ENCODE results near the gene EPHA5. TPM values are rescaled to one million over a fixed set of nuclear protein-coding genes. Genes with fewer than 3 reads are reported as not detected.

EPHA5 gene
- total RNA-seq, 1 donor from 2014 or later = 1.2 TPM

GRCh38 chr4:65508168-65508567, 162.1 kb downstream of the EPHA5 start:
- H3K27ac ChIP-seq (ENCODE audit: low read depth, low read length) = peak overlapping the region; percentile 70
- TF ChIP-seq EZH2 (IDR thresholded peaks at IDR 0.05; ENCODE audit: insufficient read depth, low read length) (no peak), CTCF (IDR thresholded peaks at IDR 0.05; ENCODE audit: insufficient read depth, low read depth, low read length) (no peak)
- no peak overlapping the region for H3K4me3 ChIP-seq (ENCODE audit: insufficient read depth, low read depth, low read length)
- H4K20me1 ChIP-seq (ENCODE audit: insufficient read depth, low read length) = no peaks in the 10 kb centered on the region
- H2AFZ ChIP-seq (ENCODE audit: low read depth, low read length) = no peak overlapping the region
- DNase-seq (ENCODE audit: low read depth) (peak; percentile 95), FAIRE-seq (peak; percentile 88)
- Mint-ChIP-seq H3K27ac (ENCODE audit: unreplicated experiment) (peak overlapping the region; percentile 20), H3K9me3 (ENCODE audit: unreplicated experiment) (peaks cover 4% of the 10 kb centered on the region), H3K36me3 (ENCODE audit: low read depth, unreplicated experiment) (no peaks in the 10 kb centered on the region), H3K27me3 (ENCODE audit: low read depth, unreplicated experiment) (no peaks in the 10 kb centered on the region), H3K4me1 (ENCODE audit: low read depth, unreplicated experiment) (peaks cover 18% of the 10 kb centered on the region), H3K4me3 (ENCODE audit: unreplicated experiment) (no peak overlapping the region)
- H3K36me3 ChIP-seq (ENCODE audit: insufficient read depth, low read length) = no peaks in the 10 kb centered on the region
- H3K9ac ChIP-seq (ENCODE audit: low read length) = no peak overlapping the region
- H3K79me2 ChIP-seq (ENCODE audit: insufficient read depth, low read length) = peaks cover 9% of the 10 kb centered on the region
- no peaks in the 10 kb centered on the region for H3K9me3 ChIP-seq (ENCODE audit: insufficient read depth, low read depth, low read length)
- peak overlapping the region; percentile 4 for H3K4me2 ChIP-seq (ENCODE audit: low read length)
- H3K4me1 ChIP-seq (ENCODE audit: insufficient read depth, low read length) = peaks cover 28% of the 10 kb centered on the region
- H3K27me3 ChIP-seq (ENCODE audit: insufficient read depth, low read length) = no peaks in the 10 kb centered on the region

DNA sequence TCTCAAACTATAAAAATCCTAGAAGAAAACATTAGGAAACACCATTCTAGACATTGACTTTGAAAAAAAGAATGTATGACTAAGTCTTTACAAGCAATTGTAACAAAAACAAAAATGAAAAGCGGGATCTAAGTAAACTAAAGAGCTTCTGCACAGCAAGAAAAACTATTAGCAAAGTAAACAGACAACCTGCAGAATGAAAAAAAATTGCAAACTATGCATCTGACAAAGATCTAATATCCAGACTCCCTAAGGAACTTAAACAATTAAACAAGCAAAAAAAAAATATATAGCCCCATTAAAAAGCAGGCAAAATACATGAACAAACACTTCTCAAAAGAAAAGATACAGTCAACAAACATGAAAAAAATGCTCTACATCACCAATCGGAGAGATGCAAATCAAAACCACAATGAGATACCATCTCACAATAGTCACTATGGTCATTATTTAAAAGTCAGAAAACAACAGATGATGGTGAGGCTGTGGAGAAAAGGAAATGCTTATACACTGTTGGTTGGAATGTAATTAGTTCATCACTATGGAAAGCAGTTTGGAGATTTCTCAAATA, 168.1 kb downstream of the EPHA5 start:
- H3K27ac Mint-ChIP-seq (ENCODE audit: unreplicated experiment) = no peak overlapping the region
- peak overlapping the region; percentile 75 for H3K27ac ChIP-seq (ENCODE audit: low read depth, low read length)

More for the DNA sequence above, 168.1 kb downstream of the EPHA5 start:
- Mint-ChIP-seq H3K4me3 (ENCODE audit: unreplicated experiment) (no peak overlapping the region), H3K27me3 (ENCODE audit: low read depth, unreplicated experiment) (no peaks in the 10 kb centered on the region), H3K4me1 (ENCODE audit: low read depth, unreplicated experiment) (peaks cover 8% of the 10 kb centered on the region), H3K36me3 (ENCODE audit: low read depth, unreplicated experiment) (no peaks in the 10 kb centered on the region), H3K9me3 (ENCODE audit: unreplicated experiment) (peaks cover 4% of the 10 kb centered on the region)
- Histone ChIP-seq H3K4me1 (ENCODE audit: insufficient read depth, low read length) (peaks cover 6% of the 10 kb centered on the region), H3K79me2 (ENCODE audit: insufficient read depth, low read length) (peaks cover 9% of the 10 kb centered on the region), H3K4me2 (ENCODE audit: low read length) (peak overlapping the region; percentile 74), H3K9ac (ENCODE audit: low read length) (peak overlapping the region; percentile 47), H2AFZ (ENCODE audit: low read depth, low read length) (no peak overlapping the region), H3K27me3 (ENCODE audit: insufficient read depth, low read length) (no peaks in the 10 kb centered on the region), H3K4me3 (ENCODE audit: insufficient read depth, low read depth, low read length) (no peak overlapping the region), H3K36me3 (ENCODE audit: insufficient read depth, low read length) (no peaks in the 10 kb centered on the region), H3K9me3 (ENCODE audit: insufficient read depth, low read depth, low read length) (no peaks in the 10 kb centered on the region), H4K20me1 (ENCODE audit: insufficient read depth, low read length) (no peaks in the 10 kb centered on the region)
- FAIRE-seq (no peak), DNase-seq (ENCODE audit: low read depth) (peak; percentile 92)
- no peak for TF ChIP-seq CTCF (IDR thresholded peaks at IDR 0.05; ENCODE audit: insufficient read depth, low read depth, low read length)
- no peak for TF ChIP-seq EZH2 (IDR thresholded peaks at IDR 0.05; ENCODE audit: insufficient read depth, low read length)

All from astrocyte (in vitro differentiated cells and primary cell).